ENCODE data around the gene CFAP46. TPM values are rescaled to one million over a fixed set of nuclear protein-coding genes. Genes with fewer than 3 reads are reported as not detected.

CFAP46 gene
- total RNA-seq, 4 donors from 2014 or later, result under 0.01 to 1.3 (median 0.28) TPM

DNA sequence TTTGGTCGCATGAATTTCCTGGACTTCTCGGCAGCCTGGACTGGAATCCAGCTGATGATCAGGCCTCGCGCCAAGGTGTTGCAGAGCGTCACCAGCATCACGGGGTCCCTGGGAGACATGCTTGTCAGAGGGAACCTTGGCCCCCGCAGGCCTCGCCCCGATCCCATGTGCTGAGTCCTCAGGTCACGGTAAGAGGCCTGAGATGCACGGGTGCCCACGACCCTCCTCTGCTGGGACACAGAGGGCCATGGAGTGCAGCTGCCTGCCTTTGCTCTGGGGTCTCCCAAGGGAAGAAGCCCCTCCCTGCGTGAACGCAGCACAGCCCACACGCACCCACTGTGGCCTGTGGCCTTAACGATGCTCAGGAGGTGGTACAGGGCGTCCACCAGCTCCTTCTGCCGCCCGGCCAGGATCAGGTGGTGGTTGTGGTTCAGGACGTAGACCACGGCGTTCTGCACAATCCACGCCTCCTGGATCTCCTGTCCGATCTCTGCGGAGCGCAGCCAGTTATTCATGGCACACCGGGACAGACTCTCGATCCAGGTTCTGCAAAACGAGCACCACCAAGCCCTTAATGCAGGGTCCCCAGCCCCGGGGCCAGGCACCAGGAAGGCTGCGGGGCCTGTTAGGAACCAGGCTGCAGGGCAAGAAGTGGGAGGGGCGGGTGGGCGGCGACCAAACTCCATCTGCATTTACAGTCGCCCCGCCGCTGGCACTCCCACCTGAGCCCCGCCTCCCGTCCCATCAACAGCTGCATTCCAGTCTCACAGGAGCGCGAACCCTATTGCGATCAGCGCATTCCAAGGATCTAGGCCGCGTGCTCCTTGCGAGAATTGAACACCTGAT is 29.4 kb downstream of the CFAP46 start:
- Histone ChIP-seq H3K4me3 (no peak overlapping the region), H3K4me1 (no peaks in the 10 kb centered on the region), H3K9me3 (no peaks in the 10 kb centered on the region), H3K36me3 (no peaks in the 10 kb centered on the region), H3K27ac (replicated peaks in 1 of 4) (no peak overlapping the region), H3K27me3 (peaks cover 0 to 5% (median 0%) of the 10 kb centered on the region in 4 donors)
- TF ChIP-seq POLR2AphosphoS5 (IDR thresholded peaks at IDR 0.05) (no peak), CTCF (IDR thresholded peaks at IDR 0.05) (no peak), EP300 (IDR thresholded peaks at IDR 0.05) (no peak), POLR2A (IDR thresholded peaks at IDR 0.05; ENCODE audit: low read depth) (no peak)
- DNase-seq (ENCODE audit: extremely low spot score), result no peak
- intact Hi-C loops (cut with DNase I), result no loop called here
- WGBS, result 94% methylated on average over 33 of the region's 46 CpGs

- Histone ChIP-seq H3K4me1 (no peaks in the 10 kb centered on the region), H3K9me3 (no peaks in the 10 kb centered on the region), H3K36me3 (no peaks in the 10 kb centered on the region), H3K27ac (replicated peaks in 1 of 4) (no peak overlapping the region), H3K4me3 (no peak overlapping the region), H3K27me3 (peaks cover 0 to 5% (median 0%) of the 10 kb centered on the region in 4 donors)
- WGBS, result 89% methylated on average over 7 of the region's 7 CpGs
- no peak for DNase-seq (ENCODE audit: extremely low spot score)
- intact Hi-C loops (cut with DNase I), result no loop called here
- TF ChIP-seq CTCF (IDR thresholded peaks at IDR 0.05), result no peak
- TF ChIP-seq EP300 (IDR thresholded peaks at IDR 0.05), result no peak
- no peak for TF ChIP-seq POLR2AphosphoS5 (IDR thresholded peaks at IDR 0.05)
- TF ChIP-seq POLR2A (IDR thresholded peaks at IDR 0.05; ENCODE audit: low read depth), result no peak
Observed at GRCh38 chr10:132912225-132912712, 30.1 kb downstream of the CFAP46 start.

GRCh38 chr10:132911786-132912097 is 30.6 kb downstream of the CFAP46 start:
- Histone ChIP-seq H3K9me3 (no peaks in the 10 kb centered on the region), H3K4me3 (no peak overlapping the region), H3K27me3 (peaks cover 0 to 5% (median 0%) of the 10 kb centered on the region in 4 donors), H3K4me1 (no peaks in the 10 kb centered on the region), H3K27ac (replicated peaks in 1 of 4) (no peak overlapping the region), H3K36me3 (no peaks in the 10 kb centered on the region)
- TF ChIP-seq POLR2AphosphoS5 (IDR thresholded peaks at IDR 0.05) (no peak), EP300 (IDR thresholded peaks at IDR 0.05) (no peak), POLR2A (IDR thresholded peaks at IDR 0.05; ENCODE audit: low read depth) (no peak), CTCF (IDR thresholded peaks at IDR 0.05) (no peak)
- no peak for DNase-seq (ENCODE audit: extremely low spot score)
- WGBS, result 65% methylated on average over 9 of the region's 9 CpGs
- intact Hi-C loops (cut with DNase I), result no loop called here

- Histone ChIP-seq H3K27me3 (peaks cover 0 to 5% (median 0%) of the 10 kb centered on the region in 4 donors), H3K9me3 (peaks cover 0 to under 1% (median 0%) of the 10 kb centered on the region in 4 donors), H3K4me3 (no peak overlapping the region), H3K36me3 (no peaks in the 10 kb centered on the region), H3K27ac (replicated peaks in 1 of 4) (no peak overlapping the region), H3K4me1 (no peaks in the 10 kb centered on the region)
- 70% methylated on average over 26 of the region's 37 CpGs for WGBS
- intact Hi-C loops (cut with DNase I), result no loop called here
- TF ChIP-seq EP300 (IDR thresholded peaks at IDR 0.05), result no peak
- no peak for DNase-seq (ENCODE audit: extremely low spot score)
Observed at GRCh38 chr10:132910901-132911785, 31.2 kb downstream of the CFAP46 start.
